PFSK-1 (cell line): ENCODE measurements around the gene KIT.

Source experiments
- FOXP2 ChIP-seq: optimal IDR thresholded peaks from 2 replicates; pipeline ENCODE3; 2011; ENCODE audit warnings: borderline replicate concordance, control low read depth, inconsistent platforms; ENCODE audit not compliant: insufficient read depth; ENCODE audit errors: extremely low read length, extremely low read depth
- POLR2AphosphoS5 ChIP-seq: IDR thresholded peaks from 2 replicates; pipeline ENCODE4 v1.6.1; 2012; ENCODE audit warnings: low read depth, mild to moderate bottlenecking, control low read depth, low read length, moderate library complexity
- SIN3A ChIP-seq: IDR thresholded peaks from 2 replicates; pipeline ENCODE4 v1.6.1; 2012; ENCODE audit warnings: mild to moderate bottlenecking, low read length, moderate library complexity, borderline replicate concordance; ENCODE audit not compliant: insufficient read depth
- TAF1 ChIP-seq: IDR thresholded peaks from 2 replicates; pipeline ENCODE4 v1.6.1; 2012; ENCODE audit warnings: low read length, control low read depth, borderline replicate concordance; ENCODE audit not compliant: insufficient read depth
- TF ChIP-seq, protein P1 (sequence below), 2 experiments: IDR thresholded peaks; 2 replicates each; pipeline versions ENCODE4 v1.6.1 to v1.8.0; 2011 to 2012; ENCODE audit warnings: low read depth in 2 of 2, low read length in 2 of 2, control low read depth in 1 of 2, inconsistent platforms in 1 of 2, mild to moderate bottlenecking in 1 of 2, moderate library complexity in 1 of 2; ENCODE audit not compliant: insufficient read depth in 1 of 2

Gene KIT

GRCh38 chr4:54660591-54660990 is 2.8 kb downstream of the KIT start:
- TF ChIP-seq SIN3A (no peak), POLR2AphosphoS5 (no peak), FOXP2 (no peak), TAF1 (no peak)
- TF ChIP-seq, protein P1, sequence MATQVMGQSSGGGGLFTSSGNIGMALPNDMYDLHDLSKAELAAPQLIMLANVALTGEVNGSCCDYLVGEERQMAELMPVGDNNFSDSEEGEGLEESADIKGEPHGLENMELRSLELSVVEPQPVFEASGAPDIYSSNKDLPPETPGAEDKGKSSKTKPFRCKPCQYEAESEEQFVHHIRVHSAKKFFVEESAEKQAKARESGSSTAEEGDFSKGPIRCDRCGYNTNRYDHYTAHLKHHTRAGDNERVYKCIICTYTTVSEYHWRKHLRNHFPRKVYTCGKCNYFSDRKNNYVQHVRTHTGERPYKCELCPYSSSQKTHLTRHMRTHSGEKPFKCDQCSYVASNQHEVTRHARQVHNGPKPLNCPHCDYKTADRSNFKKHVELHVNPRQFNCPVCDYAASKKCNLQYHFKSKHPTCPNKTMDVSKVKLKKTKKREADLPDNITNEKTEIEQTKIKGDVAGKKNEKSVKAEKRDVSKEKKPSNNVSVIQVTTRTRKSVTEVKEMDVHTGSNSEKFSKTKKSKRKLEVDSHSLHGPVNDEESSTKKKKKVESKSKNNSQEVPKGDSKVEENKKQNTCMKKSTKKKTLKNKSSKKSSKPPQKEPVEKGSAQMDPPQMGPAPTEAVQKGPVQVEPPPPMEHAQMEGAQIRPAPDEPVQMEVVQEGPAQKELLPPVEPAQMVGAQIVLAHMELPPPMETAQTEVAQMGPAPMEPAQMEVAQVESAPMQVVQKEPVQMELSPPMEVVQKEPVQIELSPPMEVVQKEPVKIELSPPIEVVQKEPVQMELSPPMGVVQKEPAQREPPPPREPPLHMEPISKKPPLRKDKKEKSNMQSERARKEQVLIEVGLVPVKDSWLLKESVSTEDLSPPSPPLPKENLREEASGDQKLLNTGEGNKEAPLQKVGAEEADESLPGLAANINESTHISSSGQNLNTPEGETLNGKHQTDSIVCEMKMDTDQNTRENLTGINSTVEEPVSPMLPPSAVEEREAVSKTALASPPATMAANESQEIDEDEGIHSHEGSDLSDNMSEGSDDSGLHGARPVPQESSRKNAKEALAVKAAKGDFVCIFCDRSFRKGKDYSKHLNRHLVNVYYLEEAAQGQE (IDR thresholded peaks at IDR 0.05; ENCODE audit: insufficient read depth in 1 of 2, low read depth in 2 of 2, low read length in 2 of 2), result no peak

DNA sequence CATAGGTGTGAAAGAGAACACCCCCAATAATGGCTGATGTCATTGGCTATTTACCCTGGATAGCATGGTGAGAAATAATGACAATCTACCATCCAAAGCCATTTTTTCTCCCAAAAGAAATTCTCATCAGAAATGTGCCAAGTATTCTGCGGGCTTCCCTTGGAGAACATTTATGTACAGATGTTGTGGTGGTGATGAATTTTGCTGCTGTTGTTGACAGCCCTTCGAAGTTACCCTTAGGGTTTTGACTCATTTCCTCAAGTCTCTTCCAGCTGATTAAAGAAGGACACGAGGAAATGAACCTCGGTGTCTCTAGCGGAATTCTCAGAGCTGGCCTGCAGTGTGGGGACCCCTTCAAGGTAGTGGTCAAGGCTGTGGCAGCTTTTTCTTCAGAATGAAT is 3.4 kb downstream of the KIT start:
- TF ChIP-seq FOXP2, result no peak
- TF ChIP-seq, protein P1 (IDR thresholded peaks at IDR 0.05; ENCODE audit: insufficient read depth in 1 of 2, low read depth in 2 of 2, low read length in 2 of 2), result no peak
- no peak for TF ChIP-seq SIN3A
- no peak for TF ChIP-seq POLR2AphosphoS5
- TF ChIP-seq TAF1, result no peak

- TF ChIP-seq SIN3A, result no peak
- TF ChIP-seq, protein P1 (IDR thresholded peaks at IDR 0.05; ENCODE audit: insufficient read depth in 1 of 2, low read depth in 2 of 2, low read length in 2 of 2), result no peak
- no peak for TF ChIP-seq FOXP2
- TF ChIP-seq POLR2AphosphoS5, result no peak
- no peak for TF ChIP-seq TAF1
Observed at GRCh38 chr4:54661686-54662085, 3.9 kb downstream of the KIT start.

DNA sequence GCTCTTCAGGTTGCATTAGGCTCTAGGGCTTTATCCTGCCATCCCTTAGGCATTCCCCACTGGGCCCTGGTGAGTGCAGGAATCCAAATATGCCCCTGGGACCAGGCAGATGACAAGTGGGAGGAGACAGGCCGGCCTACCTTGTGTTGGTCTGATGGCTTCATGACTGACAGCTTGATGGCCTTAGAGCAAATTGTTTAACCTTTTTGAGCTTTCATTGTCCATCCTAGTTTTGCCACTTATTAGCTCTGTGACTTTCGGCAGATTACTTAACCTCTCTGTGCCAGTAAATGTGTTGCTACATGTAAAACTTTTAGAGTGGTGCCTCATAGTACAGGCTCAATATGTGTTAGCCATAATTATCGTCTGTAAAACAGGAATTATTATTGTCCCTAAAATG is 4.4 kb downstream of the KIT start:
- no peak for TF ChIP-seq FOXP2
- TF ChIP-seq TAF1, result no peak
- no peak for TF ChIP-seq POLR2AphosphoS5
- TF ChIP-seq, protein P1 (IDR thresholded peaks at IDR 0.05; ENCODE audit: insufficient read depth in 1 of 2, low read depth in 2 of 2, low read length in 2 of 2), result no peak
- no peak for TF ChIP-seq SIN3A

GRCh38 chr4:54662901-54663585 is 5.3 kb downstream of the KIT start:
- no peak for TF ChIP-seq FOXP2
- TF ChIP-seq TAF1, result no peak
- no peak for TF ChIP-seq POLR2AphosphoS5
- TF ChIP-seq SIN3A, result no peak
- TF ChIP-seq, protein P1 (IDR thresholded peaks at IDR 0.05; ENCODE audit: insufficient read depth in 1 of 2, low read depth in 2 of 2, low read length in 2 of 2), result no peak
